ENCODE measurements around the gene ZNF776. TPM values are rescaled to one million over a fixed set of nuclear protein-coding genes. Genes with fewer than 3 reads are reported as not detected.
A peak's percentile ranks its signal among the peaks of the same experiment; 100 is the strongest.

Gene ZNF776
- polyA plus RNA-seq, 1 experiment, result 12.0 TPM

- Histone ChIP-seq H3K36me3 (ENCODE audit: control insufficient read depth, insufficient read depth, low read length) (peaks cover 9% of the 10 kb centered on the region), H3K27me3 (ENCODE audit: control insufficient read depth, insufficient read depth, low read length) (no peaks in the 10 kb centered on the region), H3K4me3 (ENCODE audit: low read depth, low read length) (peak overlapping the region; percentile 76)
- POLR2A ChIA-PET, result no interaction called here
- CTCF ChIA-PET, result no interaction called here
- no peak for DNase-seq (ENCODE audit: low read depth)
- TF ChIP-seq CTCF (IDR thresholded peaks at IDR 0.05; ENCODE audit: insufficient read depth, low read depth, low read length), result no peak
Measured at GRCh38 chr19:57747472-57747807, 825 bp downstream of the ZNF776 start.

GRCh38 chr19:57748029-57748428, 1.4 kb downstream of the ZNF776 start:
- H3K27me3 ChIP-seq (ENCODE audit: control insufficient read depth, insufficient read depth, low read length), result no peaks in the 10 kb centered on the region
- CTCF ChIA-PET, result no interaction called here
- DNase-seq (ENCODE audit: low read depth), result no peak
- peaks cover 11% of the 10 kb centered on the region for H3K36me3 ChIP-seq (ENCODE audit: control insufficient read depth, insufficient read depth, low read length)
- H3K4me3 ChIP-seq (ENCODE audit: low read depth, low read length), result no peak overlapping the region
- POLR2A ChIA-PET, result no interaction called here
- no peak for TF ChIP-seq CTCF (IDR thresholded peaks at IDR 0.05; ENCODE audit: insufficient read depth, low read depth, low read length)

GRCh38 chr19:57754091-57754673, 7.6 kb downstream of the ZNF776 start:
- H3K36me3 ChIP-seq (ENCODE audit: control insufficient read depth, insufficient read depth, low read length), result peaks cover 29% of the 10 kb centered on the region
- TF ChIP-seq CTCF (IDR thresholded peaks at IDR 0.05; ENCODE audit: insufficient read depth, low read depth, low read length), result no peak
- no peak overlapping the region for H3K4me3 ChIP-seq (ENCODE audit: low read depth, low read length)
- ChIA-PET POLR2A (no interaction called here), CTCF (no interaction called here)
- DNase-seq (ENCODE audit: low read depth), result no peak
- no peaks in the 10 kb centered on the region for H3K27me3 ChIP-seq (ENCODE audit: control insufficient read depth, insufficient read depth, low read length)

- H3K36me3 ChIP-seq (ENCODE audit: control insufficient read depth, insufficient read depth, low read length), result peaks cover 34% of the 10 kb centered on the region
- ChIA-PET POLR2A (no interaction called here), CTCF (no interaction called here)
- H3K27me3 ChIP-seq (ENCODE audit: control insufficient read depth, insufficient read depth, low read length), result no peaks in the 10 kb centered on the region
- TF ChIP-seq CTCF (IDR thresholded peaks at IDR 0.05; ENCODE audit: insufficient read depth, low read depth, low read length), result no peak
- H3K4me3 ChIP-seq (ENCODE audit: low read depth, low read length), result no peak overlapping the region
- DNase-seq (ENCODE audit: low read depth), result no peak
Measured at GRCh38 chr19:57755031-57755430, 8.4 kb downstream of the ZNF776 start.

GRCh38 chr19:57757941-57758340, 11.3 kb downstream of the ZNF776 start:
- TF ChIP-seq CTCF (IDR thresholded peaks at IDR 0.05; ENCODE audit: insufficient read depth, low read depth, low read length), result no peak
- ChIA-PET CTCF (no interaction called here), POLR2A (no interaction called here)
- DNase-seq (ENCODE audit: low read depth), result no peak
- peaks cover 24% of the 10 kb centered on the region for H3K36me3 ChIP-seq (ENCODE audit: control insufficient read depth, insufficient read depth, low read length)
- no peak overlapping the region for H3K4me3 ChIP-seq (ENCODE audit: low read depth, low read length)
- no peaks in the 10 kb centered on the region for H3K27me3 ChIP-seq (ENCODE audit: control insufficient read depth, insufficient read depth, low read length)

All from BJ (cell line).